ENCODE data around the gene THG1L.

DNA sequence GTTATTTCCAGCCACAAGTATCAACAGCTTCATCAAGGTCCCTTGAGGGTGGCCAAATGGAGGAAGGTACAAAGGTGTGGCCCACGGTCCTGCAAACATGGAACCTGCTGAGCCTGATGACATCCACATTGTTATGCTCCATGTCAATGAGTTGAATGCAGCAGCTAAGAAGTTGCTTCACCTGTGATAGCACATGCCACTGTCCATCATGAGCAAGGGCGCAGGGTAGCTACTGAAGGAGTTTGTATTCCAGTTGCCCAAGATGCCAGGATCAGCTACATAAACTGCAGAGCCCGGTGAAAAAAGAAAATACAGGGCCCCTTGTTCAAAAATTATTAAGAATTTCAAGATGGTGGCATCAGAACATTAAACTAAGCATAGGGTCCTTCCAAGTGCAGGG is 36.5 kb downstream of the THG1L start:
- TF ChIP-seq, protein P1, sequence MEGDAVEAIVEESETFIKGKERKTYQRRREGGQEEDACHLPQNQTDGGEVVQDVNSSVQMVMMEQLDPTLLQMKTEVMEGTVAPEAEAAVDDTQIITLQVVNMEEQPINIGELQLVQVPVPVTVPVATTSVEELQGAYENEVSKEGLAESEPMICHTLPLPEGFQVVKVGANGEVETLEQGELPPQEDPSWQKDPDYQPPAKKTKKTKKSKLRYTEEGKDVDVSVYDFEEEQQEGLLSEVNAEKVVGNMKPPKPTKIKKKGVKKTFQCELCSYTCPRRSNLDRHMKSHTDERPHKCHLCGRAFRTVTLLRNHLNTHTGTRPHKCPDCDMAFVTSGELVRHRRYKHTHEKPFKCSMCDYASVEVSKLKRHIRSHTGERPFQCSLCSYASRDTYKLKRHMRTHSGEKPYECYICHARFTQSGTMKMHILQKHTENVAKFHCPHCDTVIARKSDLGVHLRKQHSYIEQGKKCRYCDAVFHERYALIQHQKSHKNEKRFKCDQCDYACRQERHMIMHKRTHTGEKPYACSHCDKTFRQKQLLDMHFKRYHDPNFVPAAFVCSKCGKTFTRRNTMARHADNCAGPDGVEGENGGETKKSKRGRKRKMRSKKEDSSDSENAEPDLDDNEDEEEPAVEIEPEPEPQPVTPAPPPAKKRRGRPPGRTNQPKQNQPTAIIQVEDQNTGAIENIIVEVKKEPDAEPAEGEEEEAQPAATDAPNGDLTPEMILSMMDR (IDR thresholded peaks at IDR 0.05) = no peak
- TF ChIP-seq EZH2 (IDR thresholded peaks at IDR 0.05; ENCODE audit: borderline replicate concordance, insufficient read depth, low read depth, low read length, poor library complexity, severe bottlenecking) = no peak

All from B cell (primary cell).